Spleen (tissue), 7 donors: ENCODE results near the gene FAM216B.

ENCODE experiments used
- POLR2A ChIP-seq, 3 donors: fragments of 450-650 bp; IDR thresholded peaks; one replicate each; pipeline ENCODE4 v1.5.1; 2017; ENCODE audit warnings: antibody characterized with exemption in 3 of 3, mild to moderate bottlenecking in 1 of 3
- POLR2AphosphoS5 ChIP-seq, 3 donors: sonication (generic); formaldehyde crosslinking; IDR thresholded peaks; one replicate each; pipeline ENCODE4 v1.5.1; 2017; ENCODE audit warnings: antibody characterized with exemption in 3 of 3
- TF ChIP-seq, protein P1 (sequence below), 11 experiments: fragments of 200-600 bp in 7 of 11; fragments of 450-650 bp in 4 of 11; sonication (generic) in 4 of 11; IDR thresholded peaks in 8 of 11; conservative IDR thresholded peaks in 3 of 11; 1 replicate in 7 of 11; 2 replicates in 4 of 11; pipeline versions ENCODE4 v1.4.0 to v1.8.0; 2016 to 2021; ENCODE audit warnings: antibody characterized with exemption in 11 of 11, inconsistent platforms in 4 of 11, mild to moderate bottlenecking in 1 of 11
- donor health status: DM: no; HTN: no; CAD: no; lungs with moderate emphysema.
- donor health status: DM: no; HTN: no; CAD: no.
- donor health status: DM: no; HTN: no; CAD: no.

DNA sequence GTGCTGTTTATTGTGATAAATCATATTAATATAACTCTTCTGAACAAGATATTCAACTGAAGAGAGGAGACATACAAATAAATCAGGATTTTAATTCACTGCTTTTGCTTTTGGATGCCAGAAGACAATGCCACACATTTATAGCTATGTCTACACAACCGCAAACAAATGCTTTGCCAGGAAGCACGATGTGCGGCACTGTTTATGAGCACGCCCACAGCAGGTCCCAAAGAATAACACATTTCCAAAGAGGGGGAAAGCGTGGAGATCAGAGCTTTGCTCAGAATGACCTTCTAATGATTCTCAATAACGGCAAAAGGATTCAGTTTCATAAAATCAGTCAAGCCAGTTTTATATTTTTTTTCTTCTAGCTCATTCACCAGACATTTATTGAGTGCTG lies 16.7 kb downstream of the FAM216B start:
- TF ChIP-seq POLR2A (IDR thresholded peaks at IDR 0.05) (no peak), POLR2AphosphoS5 (IDR thresholded peaks at IDR 0.05) (no peak)
- TF ChIP-seq, protein P1, sequence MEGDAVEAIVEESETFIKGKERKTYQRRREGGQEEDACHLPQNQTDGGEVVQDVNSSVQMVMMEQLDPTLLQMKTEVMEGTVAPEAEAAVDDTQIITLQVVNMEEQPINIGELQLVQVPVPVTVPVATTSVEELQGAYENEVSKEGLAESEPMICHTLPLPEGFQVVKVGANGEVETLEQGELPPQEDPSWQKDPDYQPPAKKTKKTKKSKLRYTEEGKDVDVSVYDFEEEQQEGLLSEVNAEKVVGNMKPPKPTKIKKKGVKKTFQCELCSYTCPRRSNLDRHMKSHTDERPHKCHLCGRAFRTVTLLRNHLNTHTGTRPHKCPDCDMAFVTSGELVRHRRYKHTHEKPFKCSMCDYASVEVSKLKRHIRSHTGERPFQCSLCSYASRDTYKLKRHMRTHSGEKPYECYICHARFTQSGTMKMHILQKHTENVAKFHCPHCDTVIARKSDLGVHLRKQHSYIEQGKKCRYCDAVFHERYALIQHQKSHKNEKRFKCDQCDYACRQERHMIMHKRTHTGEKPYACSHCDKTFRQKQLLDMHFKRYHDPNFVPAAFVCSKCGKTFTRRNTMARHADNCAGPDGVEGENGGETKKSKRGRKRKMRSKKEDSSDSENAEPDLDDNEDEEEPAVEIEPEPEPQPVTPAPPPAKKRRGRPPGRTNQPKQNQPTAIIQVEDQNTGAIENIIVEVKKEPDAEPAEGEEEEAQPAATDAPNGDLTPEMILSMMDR (IDR thresholded peaks at IDR 0.05 in 8 of 11, conservative IDR thresholded peaks at IDR 0.05 in 3 of 11) = no peak
